ENCODE results near the gene TNFAIP6.

The TNFAIP6 gene

GRCh38 chr2:151367571-151367970, 10.2 kb downstream of the TNFAIP6 start:
- TF ChIP-seq, protein P1, sequence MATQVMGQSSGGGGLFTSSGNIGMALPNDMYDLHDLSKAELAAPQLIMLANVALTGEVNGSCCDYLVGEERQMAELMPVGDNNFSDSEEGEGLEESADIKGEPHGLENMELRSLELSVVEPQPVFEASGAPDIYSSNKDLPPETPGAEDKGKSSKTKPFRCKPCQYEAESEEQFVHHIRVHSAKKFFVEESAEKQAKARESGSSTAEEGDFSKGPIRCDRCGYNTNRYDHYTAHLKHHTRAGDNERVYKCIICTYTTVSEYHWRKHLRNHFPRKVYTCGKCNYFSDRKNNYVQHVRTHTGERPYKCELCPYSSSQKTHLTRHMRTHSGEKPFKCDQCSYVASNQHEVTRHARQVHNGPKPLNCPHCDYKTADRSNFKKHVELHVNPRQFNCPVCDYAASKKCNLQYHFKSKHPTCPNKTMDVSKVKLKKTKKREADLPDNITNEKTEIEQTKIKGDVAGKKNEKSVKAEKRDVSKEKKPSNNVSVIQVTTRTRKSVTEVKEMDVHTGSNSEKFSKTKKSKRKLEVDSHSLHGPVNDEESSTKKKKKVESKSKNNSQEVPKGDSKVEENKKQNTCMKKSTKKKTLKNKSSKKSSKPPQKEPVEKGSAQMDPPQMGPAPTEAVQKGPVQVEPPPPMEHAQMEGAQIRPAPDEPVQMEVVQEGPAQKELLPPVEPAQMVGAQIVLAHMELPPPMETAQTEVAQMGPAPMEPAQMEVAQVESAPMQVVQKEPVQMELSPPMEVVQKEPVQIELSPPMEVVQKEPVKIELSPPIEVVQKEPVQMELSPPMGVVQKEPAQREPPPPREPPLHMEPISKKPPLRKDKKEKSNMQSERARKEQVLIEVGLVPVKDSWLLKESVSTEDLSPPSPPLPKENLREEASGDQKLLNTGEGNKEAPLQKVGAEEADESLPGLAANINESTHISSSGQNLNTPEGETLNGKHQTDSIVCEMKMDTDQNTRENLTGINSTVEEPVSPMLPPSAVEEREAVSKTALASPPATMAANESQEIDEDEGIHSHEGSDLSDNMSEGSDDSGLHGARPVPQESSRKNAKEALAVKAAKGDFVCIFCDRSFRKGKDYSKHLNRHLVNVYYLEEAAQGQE (IDR thresholded peaks at IDR 0.05; ENCODE audit: insufficient replicate concordance, low read depth): no peak
- TF ChIP-seq GABPA (IDR thresholded peaks at IDR 0.05; ENCODE audit: low read depth) (no peak), POLR2AphosphoS5 (IDR thresholded peaks at IDR 0.05; ENCODE audit: low read depth) (no peak), CTCF (IDR thresholded peaks at IDR 0.05; ENCODE audit: insufficient read depth, low read length) (no peak), SPI1 (IDR thresholded peaks at IDR 0.05; ENCODE audit: borderline replicate concordance, low read depth) (no peak)
- H3K27ac ChIP-seq (replicated peaks): no peak overlapping the region
- no peaks in the 10 kb centered on the region for H3K27me3 ChIP-seq (ENCODE audit: insufficient read depth, poor library complexity, severe bottlenecking)
- no peak overlapping the region for H3K4me3 ChIP-seq (replicated peaks; ENCODE audit: insufficient read depth, low read length)
- no peak for DNase-seq (ENCODE audit: low read depth in 1 of 2, low spot score in 1 of 2)

- Histone ChIP-seq H3K27ac (replicated peaks) (no peak overlapping the region), H3K4me3 (replicated peaks; ENCODE audit: insufficient read depth, low read length) (no peak overlapping the region), H3K27me3 (ENCODE audit: insufficient read depth, poor library complexity, severe bottlenecking) (no peaks in the 10 kb centered on the region)
- peak in 1 of 2 experiments; percentile 44 for DNase-seq (ENCODE audit: low read depth in 1 of 2, low spot score in 1 of 2)
- TF ChIP-seq, protein P1 (IDR thresholded peaks at IDR 0.05; ENCODE audit: insufficient replicate concordance, low read depth): no peak
- no peak for TF ChIP-seq SPI1 (IDR thresholded peaks at IDR 0.05; ENCODE audit: borderline replicate concordance, low read depth)
- no peak for TF ChIP-seq GABPA (IDR thresholded peaks at IDR 0.05; ENCODE audit: low read depth)
- TF ChIP-seq CTCF (IDR thresholded peaks at IDR 0.05; ENCODE audit: insufficient read depth, low read length): no peak
- TF ChIP-seq POLR2AphosphoS5 (IDR thresholded peaks at IDR 0.05; ENCODE audit: low read depth): no peak
Observed at GRCh38 chr2:151374436-151374835, 17.0 kb downstream of the TNFAIP6 start.

DNA sequence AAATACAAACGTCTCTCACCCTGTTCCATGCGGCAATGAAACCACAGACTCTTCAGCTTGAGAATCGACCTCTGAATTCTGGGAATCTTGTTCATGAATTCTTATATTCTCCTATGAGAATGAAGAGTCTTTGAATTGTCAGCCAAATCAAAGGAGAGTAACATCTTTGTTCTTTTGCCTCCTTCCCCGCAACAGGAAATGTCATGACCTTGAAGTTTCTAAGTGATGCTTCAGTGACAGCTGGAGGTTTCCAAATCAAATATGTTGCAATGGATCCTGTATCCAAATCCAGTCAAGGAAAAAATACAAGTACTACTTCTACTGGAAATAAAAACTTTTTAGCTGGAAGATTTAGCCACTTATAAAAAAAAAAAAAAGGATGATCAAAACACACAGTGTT, 21.8 kb downstream of the TNFAIP6 start:
- Histone ChIP-seq H3K4me3 (replicated peaks; ENCODE audit: insufficient read depth, low read length) (no peak overlapping the region), H3K27ac (replicated peaks) (no peak overlapping the region), H3K27me3 (ENCODE audit: insufficient read depth, poor library complexity, severe bottlenecking) (no peaks in the 10 kb centered on the region)
- TF ChIP-seq CTCF (IDR thresholded peaks at IDR 0.05; ENCODE audit: insufficient read depth, low read length) (no peak), GABPA (IDR thresholded peaks at IDR 0.05; ENCODE audit: low read depth) (no peak), SPI1 (IDR thresholded peaks at IDR 0.05; ENCODE audit: borderline replicate concordance, low read depth) (no peak)
- TF ChIP-seq, protein P1 (IDR thresholded peaks at IDR 0.05; ENCODE audit: insufficient replicate concordance, low read depth): no peak
- DNase-seq (ENCODE audit: low read depth in 1 of 2, low spot score in 1 of 2): no peak
